K562 (cell line): ENCODE data around the gene OVCA2. TPM values are rescaled to one million over a fixed set of nuclear protein-coding genes. Genes with fewer than 3 reads are reported as not detected.

Experiments
- ATAC-seq: fragments of 200-7000 bp; cut with Tn5 transposase; 3 replicates; pipeline ENCODE4 v1.9.1; 2020; ENCODE audit warnings: moderate library complexity
- BruUV-seq: library from RNA; stranded (reverse); fragments of 400-500 nt; replicated peaks from 2 replicates; lab custom pipeline; 2021; lab: Mats Ljungman, UMichigan
- CTCF ChIA-PET: fragments of 300-600 bp; formaldehyde crosslinking; extraction: SDS; loops from one replicate; lab custom pipeline; 2021; ENCODE audit warnings: low intra/inter-chr PET ratio; lab: Yijun Ruan, JAX
- POLR2A ChIA-PET: fragments of 300-600, 350-650 bp; sonication (Branson Sonifier 250); formaldehyde crosslinking; extraction: SDS; loops from one replicate; lab custom pipeline; 2021; ENCODE audit warnings: antibody characterized with exemption, inconsistent platforms; lab: Yijun Ruan, JAX
- DNase-seq, 4 experiments: peaks; one replicate each; pipeline versions ENCODE4 v3.0.0 to v3.0.0-alpha.2; 2011 to 2018; ENCODE audit warnings: low spot score in 3 of 4, mixed read lengths in 3 of 4; ENCODE audit errors: extremely low read depth in 1 of 4
- FAIRE-seq: peaks from 2 replicates; lab custom pipeline; 2011; peaks lifted over from hg19 to GRCh38; lab: Jason Lieb, UNC
- H2AFZ ChIP-seq: 2 replicates; pipeline ENCODE4 v1.6.0; 2011; ENCODE audit warnings: low read depth, low read length, control low read depth, inconsistent platforms
- H3K27ac ChIP-seq: fragments of 200-600 bp; 3 replicates; pipeline ENCODE4 v1.8.0; 2011; ENCODE audit warnings: low read depth, mild to moderate bottlenecking, control low read depth, inconsistent platforms, low read length, moderate library complexity, mixed read lengths; ENCODE audit errors: extremely low read depth
- H3K27me3 ChIP-seq, 2 experiments: fragments of 300-600 bp in 1 of 2; 2 replicates in 1 of 2; 3 replicates in 1 of 2; pipeline versions ENCODE4 v1.6.0 to v1.8.0; 2011; ENCODE audit warnings: inconsistent platforms in 2 of 2, low read length in 2 of 2, mild to moderate bottlenecking in 1 of 2, mixed read lengths in 1 of 2, moderate library complexity in 1 of 2; ENCODE audit not compliant: control insufficient read depth in 2 of 2, insufficient read depth in 2 of 2
- H3K36me3 ChIP-seq: fragments of 300-600 bp; 3 replicates; pipeline ENCODE4 v1.8.0; 2011; ENCODE audit warnings: mild to moderate bottlenecking, low read length, inconsistent platforms; ENCODE audit not compliant: control insufficient read depth, insufficient read depth
- H3K4me1 ChIP-seq, 2 experiments: fragments of 200-600 bp in 1 of 2; replicated peaks in 1 of 2; 2 replicates in 1 of 2; 3 replicates in 1 of 2; pipeline versions ENCODE4 v1.5.1 to v1.8.0; 2011; ENCODE audit warnings: inconsistent platforms in 2 of 2, low read length in 2 of 2, mild to moderate bottlenecking in 1 of 2, mixed read lengths in 1 of 2, moderate library complexity in 1 of 2; ENCODE audit not compliant: control insufficient read depth in 2 of 2, insufficient read depth in 2 of 2
- H3K4me2 ChIP-seq: 2 replicates; pipeline ENCODE4 v1.6.1; 2011; ENCODE audit warnings: low read length, control low read depth, inconsistent platforms, mixed read lengths; ENCODE audit not compliant: insufficient read depth
- H3K4me3 ChIP-seq: fragments of 200-600 bp; sonication (generic), shearing (Covaris generic); 2 replicates; pipeline ENCODE4 v1.5.1; 2016; ENCODE audit warnings: control low read depth, inconsistent platforms
- H3K79me2 ChIP-seq: fragments of 200-600 bp; 3 replicates; pipeline ENCODE4 v1.8.0; 2011; ENCODE audit warnings: low read length, inconsistent platforms; ENCODE audit not compliant: control insufficient read depth, insufficient read depth
- H3K9ac ChIP-seq, 2 experiments: 2 replicates each; pipeline versions ENCODE4 v1.6.0 to v1.6.1; 2011; ENCODE audit warnings: low read depth in 2 of 2, low read length in 2 of 2, control low read depth in 1 of 2, inconsistent platforms in 1 of 2, mild to moderate bottlenecking in 1 of 2, mixed read lengths in 1 of 2; ENCODE audit not compliant: insufficient read depth in 1 of 2
- H3K9me1 ChIP-seq: one replicate; pipeline ENCODE4 v1.6.0; 2011; ENCODE audit warnings: inconsistent platforms, mild to moderate bottlenecking, low read length, moderate library complexity; ENCODE audit not compliant: control insufficient read depth, insufficient read depth
- H3K9me3 ChIP-seq: replicated peaks from 2 replicates; pipeline ENCODE4 v1.5.1; 2011; ENCODE audit warnings: low read depth, low read length, inconsistent platforms; ENCODE audit not compliant: control insufficient read depth, insufficient read depth
- H4K20me1 ChIP-seq: replicated peaks from 2 replicates; pipeline ENCODE4 v1.6.1; 2011; ENCODE audit warnings: low read length, inconsistent platforms, mixed read lengths; ENCODE audit not compliant: control insufficient read depth, insufficient read depth
- CREM ChIP-seq: IDR thresholded peaks from 2 replicates; pipeline ENCODE4 v1.6.1; 2014; ENCODE audit warnings: antibody characterized with exemption, low read depth
- DACH1 ChIP-seq: fragments of 450-650 bp; IDR thresholded peaks from 2 replicates; pipeline ENCODE4 v1.6.1; 2018; ENCODE audit not compliant: partially characterized antibody
- JUND ChIP-seq, 2 experiments: IDR thresholded peaks; 2 replicates in 1 of 2; 3 replicates in 1 of 2; pipeline ENCODE4 v1.6.1; 2011; ENCODE audit warnings: borderline replicate concordance in 2 of 2, low read depth in 2 of 2, low read length in 2 of 2, improper control_type of control experiment in 1 of 2, missing biosample characterization in 1 of 2, missing genetic modification characterization in 1 of 2, missing genetic modification reagents in 1 of 2
- MEIS2 ChIP-seq: fragments of 450-650 bp; IDR thresholded peaks from 2 replicates; pipeline ENCODE4 v1.6.1; 2014; ENCODE audit warnings: mild to moderate bottlenecking; ENCODE audit not compliant: partially characterized antibody
- MYNN ChIP-seq, 2 experiments: sonication (generic); formaldehyde crosslinking in 1 of 2; IDR thresholded peaks; 2 replicates each; pipeline versions ENCODE4 v1.5.0 to v1.6.1; 2016 to 2020; ENCODE audit warnings: antibody characterized with exemption in 1 of 2, missing genetic modification reagents in 1 of 2
- RBBP5 ChIP-seq: fragments of 200-600 bp; sonication (generic); IDR thresholded peaks from 2 replicates; pipeline ENCODE4 v1.6.1; 2012; ENCODE audit warnings: borderline replicate concordance, mild to moderate bottlenecking, low read length, control low read depth, inconsistent platforms; ENCODE audit not compliant: insufficient read depth, poor library complexity, severe bottlenecking
- RCOR1 ChIP-seq, 2 experiments: IDR thresholded peaks; 2 replicates each; pipeline ENCODE4 v1.6.1; 2012; ENCODE audit warnings: low read depth in 2 of 2, low read length in 2 of 2, borderline replicate concordance in 1 of 2, improper control_type of control experiment in 1 of 2
- TAF9B ChIP-seq: fragments of 450-650 bp; IDR thresholded peaks from 2 replicates; pipeline ENCODE4 v1.6.1; 2018; ENCODE audit warnings: mild to moderate bottlenecking; ENCODE audit not compliant: partially characterized antibody
- ZFX ChIP-seq: sonication (generic); formaldehyde crosslinking; IDR thresholded peaks from 2 replicates; pipeline ENCODE4 v1.8.0; 2022; ENCODE audit warnings: mild to moderate bottlenecking, missing genetic modification reagents, moderate library complexity
- WGBS: fragments of 100-300 bp; shearing (Covaris generic); methylation state at CpG from one replicate; pipeline ENCODE4 v1.1.6; 2016; ENCODE audit warnings: low coverage, mixed read lengths; ENCODE audit not compliant: insufficient coverage; ENCODE audit errors: missing lambda C conversion rate; 5-methylcytosine and 5-hydroxymethylcytosine counted together
- in situ Hi-C: fragments of 300-500 bp; cut with MboI; formaldehyde crosslinking; loops from 4 replicates; pipeline ENCODE4 v1.15.0; 2018; ENCODE audit warnings: inconsistent platforms, mixed read lengths
- intact Hi-C: fragments of 100-400 bp; cut with micrococcal nuclease; formaldehyde crosslinking; loops from 2 replicates; pipeline ENCODE4 v1.14.2; 2022
- polyA plus RNA-seq, 8 experiments: library from polyadenylated mRNA; depleted of rRNA in 4 of 8; stranded (reverse) in 5 of 8; unstranded in 3 of 8; fragments of >200 nt; fragmentation: Nextera tagmentation in 2 of 8; fragmentation: Illumina TruSeq in 1 of 8; extraction: Ambion mirVana in 2 of 8; extraction: Trizol in 1 of 8; gene quantifications; 2 replicates each; pipeline versions ENCODE4 v1.2.1 to v1.2.3, GENCODE V29; 2011 to 2014; ENCODE audit warnings: inconsistent platforms in 1 of 8, missing spikeins in 1 of 8
- total RNA-seq, 7 experiments: library from RNA; depleted of rRNA in 6 of 7; stranded (reverse); fragments of >200 nt in 6 of 7; fragmentation: Illumina TruSeq in 2 of 7; extraction: Trizol in 2 of 7; gene quantifications; 2 replicates each; pipeline versions ENCODE4 v1.2.1 to v1.2.3, GENCODE V29; 2011 to 2021; ENCODE audit warnings: low replicate concordance in 1 of 7
- TF ChIP-seq, protein P1 (sequence below): sonication (generic); formaldehyde crosslinking; IDR thresholded peaks from 2 replicates; pipeline ENCODE4 v1.8.0; 2022; ENCODE audit warnings: missing genetic modification reagents, mild to moderate bottlenecking, moderate library complexity, borderline replicate concordance
- TF ChIP-seq, protein P2 (sequence below): fragments of 450-650 bp; formaldehyde crosslinking; IDR thresholded peaks from 2 replicates; pipeline ENCODE4 v1.4.0; 2020; ENCODE audit warnings: mild to moderate bottlenecking, moderate library complexity
- TF ChIP-seq, protein P3 (sequence below): fragments of 200-800 bp; sonication (Bioruptor generic); IDR thresholded peaks from 2 replicates; pipeline ENCODE4 v1.6.1; 2017; ENCODE audit warnings: missing genetic modification characterization, missing compliant biosample characterization
- TF ChIP-seq, protein P4 (sequence below): fragments of 450-650 bp; IDR thresholded peaks from 2 replicates; pipeline ENCODE4 v1.6.1; 2016

OVCA2 gene
- total and polyA plus RNA-seq, 9 of the 15 experiments (the other 6 are each of a cell fraction or from before 2014, with no cell fraction given) = 3.0 to 23.7 (median 14.1) TPM

DNA sequence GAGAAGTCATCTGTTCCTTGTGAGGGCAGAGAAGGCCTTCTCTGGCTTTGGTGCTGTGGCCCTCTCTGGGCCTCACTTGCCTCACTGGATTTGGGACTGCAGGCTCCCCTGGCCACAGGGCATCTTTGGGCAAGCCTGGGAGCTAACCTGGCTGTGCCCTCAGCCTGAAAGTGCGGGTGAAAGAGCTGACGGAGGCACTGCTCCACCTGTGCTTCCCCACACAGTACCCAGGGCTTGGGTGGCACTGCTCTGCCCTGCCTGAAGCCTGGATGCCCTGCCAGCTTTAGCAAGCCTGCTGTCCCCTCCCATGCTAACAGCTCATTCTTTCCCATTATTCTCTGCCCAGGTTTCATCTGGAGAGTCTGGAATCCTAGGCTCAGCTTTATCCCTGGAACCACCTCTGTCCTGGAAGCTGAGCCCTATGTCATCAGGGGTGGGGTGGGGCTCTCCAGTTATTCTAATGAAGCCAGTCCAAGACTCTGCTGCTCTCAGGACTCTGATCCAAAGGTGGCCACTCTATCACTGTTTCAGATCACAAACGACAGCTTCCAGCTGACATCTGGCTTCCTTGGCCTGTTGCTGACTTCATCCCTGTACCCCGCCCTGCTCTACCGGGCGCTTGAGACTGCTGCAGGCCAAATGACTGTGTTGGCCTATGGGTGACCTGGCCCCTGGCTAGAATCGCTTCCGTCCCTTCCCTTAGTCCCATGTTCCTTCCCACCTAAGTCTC lies 42.4 kb downstream of the OVCA2 start:
- peak overlapping the region; percentile 56; the same call in 2 of the 3 replicates for H3K27ac ChIP-seq
- 39% methylated on average over 5 of the region's 8 CpGs for WGBS
- H3K36me3 ChIP-seq = peaks cover 13% of the 10 kb centered on the region; the same call in 2 of the 3 replicates
- in situ Hi-C loops = no loop called here
- no peak overlapping the region for H2AFZ ChIP-seq
- H3K4me3 ChIP-seq = no peak overlapping the region
- FAIRE-seq (no peak), DNase-seq (peak; percentile 44 to 63 (median 59)), ATAC-seq (peak; percentile 87)
- no peaks in the 10 kb centered on the region for H3K9me3 ChIP-seq
- CTCF ChIA-PET = no interaction called here
- H3K4me1 ChIP-seq = peaks cover 33 to 39% of the 10 kb centered on the region in 2 experiments
- no peaks in the 10 kb centered on the region; the same call in 1 of the 2 replicates for H4K20me1 ChIP-seq
- H3K27me3 ChIP-seq = no peaks in the 10 kb centered on the region
- no peaks in the 10 kb centered on the region for H3K79me2 ChIP-seq
- no TSS peak for BruUV-seq
- H3K9ac ChIP-seq = peak overlapping the region in 1 of 2 experiments; percentile 82; a peak in 2 of 4 replicates
- intact Hi-C loops = no loop called here
- H3K4me2 ChIP-seq = 0 out of 2 replicates have a peak overlapping the region, but pooled peaks have one; percentile 14
- POLR2A ChIA-PET = interaction anchor here (0.7 to 1.0 kb wide), 2 partner anchors 9 to 12 kb away, joined by 3 read pairs; no protein-coding TSS in a partner anchor
- H3K9me1 ChIP-seq = no peaks in the 10 kb centered on the region
- TF ChIP-seq CREM (peak; percentile 53; the same call in 1 of the 2 replicates), MEIS2 (peak; percentile 23), ZFX (CRISPR knock-in tag) (peak; percentile 39; the same call in 1 of the 2 replicates), TAF9B (peak; percentile 27), JUND (IDR thresholded peaks at IDR 0.05; ENCODE audit: borderline replicate concordance, low read depth, low read length) (peak; percentile 58), JUND (tag; IDR thresholded peaks at IDR 0.05; ENCODE audit: borderline replicate concordance, low read depth, low read length) (peak; percentile 55; the same call in 1 of the 3 replicates), RBBP5 (no peak), DACH1 (peak; percentile 18), RCOR1 (IDR thresholded peaks at IDR 0.05; ENCODE audit: borderline replicate concordance in 1 of 2, low read depth in 2 of 2, low read length in 2 of 2) (peak in 1 of 2 experiments; percentile 31; a peak in 1 of 4 replicates), MYNN (IDR thresholded peaks at IDR 0.05) (peak; percentile 28; the same call in 1 of the 2 replicates), MYNN (CRISPR knock-in tag; IDR thresholded peaks at IDR 0.05) (no peak)
- TF ChIP-seq, protein P1, sequence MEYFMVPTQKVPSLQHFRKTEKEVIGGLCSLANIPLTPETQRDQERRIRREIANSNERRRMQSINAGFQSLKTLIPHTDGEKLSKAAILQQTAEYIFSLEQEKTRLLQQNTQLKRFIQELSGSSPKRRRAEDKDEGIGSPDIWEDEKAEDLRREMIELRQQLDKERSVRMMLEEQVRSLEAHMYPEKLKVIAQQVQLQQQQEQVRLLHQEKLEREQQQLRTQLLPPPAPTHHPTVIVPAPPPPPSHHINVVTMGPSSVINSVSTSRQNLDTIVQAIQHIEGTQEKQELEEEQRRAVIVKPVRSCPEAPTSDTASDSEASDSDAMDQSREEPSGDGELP (CRISPR knock-in tag) = peak; percentile 85
- TF ChIP-seq, protein P2, sequence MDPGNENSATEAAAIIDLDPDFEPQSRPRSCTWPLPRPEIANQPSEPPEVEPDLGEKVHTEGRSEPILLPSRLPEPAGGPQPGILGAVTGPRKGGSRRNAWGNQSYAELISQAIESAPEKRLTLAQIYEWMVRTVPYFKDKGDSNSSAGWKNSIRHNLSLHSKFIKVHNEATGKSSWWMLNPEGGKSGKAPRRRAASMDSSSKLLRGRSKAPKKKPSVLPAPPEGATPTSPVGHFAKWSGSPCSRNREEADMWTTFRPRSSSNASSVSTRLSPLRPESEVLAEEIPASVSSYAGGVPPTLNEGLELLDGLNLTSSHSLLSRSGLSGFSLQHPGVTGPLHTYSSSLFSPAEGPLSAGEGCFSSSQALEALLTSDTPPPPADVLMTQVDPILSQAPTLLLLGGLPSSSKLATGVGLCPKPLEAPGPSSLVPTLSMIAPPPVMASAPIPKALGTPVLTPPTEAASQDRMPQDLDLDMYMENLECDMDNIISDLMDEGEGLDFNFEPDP = no peak
- TF ChIP-seq, protein P3, sequence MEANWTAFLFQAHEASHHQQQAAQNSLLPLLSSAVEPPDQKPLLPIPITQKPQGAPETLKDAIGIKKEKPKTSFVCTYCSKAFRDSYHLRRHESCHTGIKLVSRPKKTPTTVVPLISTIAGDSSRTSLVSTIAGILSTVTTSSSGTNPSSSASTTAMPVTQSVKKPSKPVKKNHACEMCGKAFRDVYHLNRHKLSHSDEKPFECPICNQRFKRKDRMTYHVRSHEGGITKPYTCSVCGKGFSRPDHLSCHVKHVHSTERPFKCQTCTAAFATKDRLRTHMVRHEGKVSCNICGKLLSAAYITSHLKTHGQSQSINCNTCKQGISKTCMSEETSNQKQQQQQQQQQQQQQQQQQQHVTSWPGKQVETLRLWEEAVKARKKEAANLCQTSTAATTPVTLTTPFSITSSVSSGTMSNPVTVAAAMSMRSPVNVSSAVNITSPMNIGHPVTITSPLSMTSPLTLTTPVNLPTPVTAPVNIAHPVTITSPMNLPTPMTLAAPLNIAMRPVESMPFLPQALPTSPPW = peak; percentile 21; the same call in 1 of the 2 replicates
- TF ChIP-seq, protein P4, sequence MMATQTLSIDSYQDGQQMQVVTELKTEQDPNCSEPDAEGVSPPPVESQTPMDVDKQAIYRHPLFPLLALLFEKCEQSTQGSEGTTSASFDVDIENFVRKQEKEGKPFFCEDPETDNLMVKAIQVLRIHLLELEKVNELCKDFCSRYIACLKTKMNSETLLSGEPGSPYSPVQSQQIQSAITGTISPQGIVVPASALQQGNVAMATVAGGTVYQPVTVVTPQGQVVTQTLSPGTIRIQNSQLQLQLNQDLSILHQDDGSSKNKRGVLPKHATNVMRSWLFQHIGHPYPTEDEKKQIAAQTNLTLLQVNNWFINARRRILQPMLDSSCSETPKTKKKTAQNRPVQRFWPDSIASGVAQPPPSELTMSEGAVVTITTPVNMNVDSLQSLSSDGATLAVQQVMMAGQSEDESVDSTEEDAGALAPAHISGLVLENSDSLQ = peak; percentile 28; the same call in 1 of the 2 replicates
